ENCODE results near the gene HIGD1B.

Gene HIGD1B

DNA sequence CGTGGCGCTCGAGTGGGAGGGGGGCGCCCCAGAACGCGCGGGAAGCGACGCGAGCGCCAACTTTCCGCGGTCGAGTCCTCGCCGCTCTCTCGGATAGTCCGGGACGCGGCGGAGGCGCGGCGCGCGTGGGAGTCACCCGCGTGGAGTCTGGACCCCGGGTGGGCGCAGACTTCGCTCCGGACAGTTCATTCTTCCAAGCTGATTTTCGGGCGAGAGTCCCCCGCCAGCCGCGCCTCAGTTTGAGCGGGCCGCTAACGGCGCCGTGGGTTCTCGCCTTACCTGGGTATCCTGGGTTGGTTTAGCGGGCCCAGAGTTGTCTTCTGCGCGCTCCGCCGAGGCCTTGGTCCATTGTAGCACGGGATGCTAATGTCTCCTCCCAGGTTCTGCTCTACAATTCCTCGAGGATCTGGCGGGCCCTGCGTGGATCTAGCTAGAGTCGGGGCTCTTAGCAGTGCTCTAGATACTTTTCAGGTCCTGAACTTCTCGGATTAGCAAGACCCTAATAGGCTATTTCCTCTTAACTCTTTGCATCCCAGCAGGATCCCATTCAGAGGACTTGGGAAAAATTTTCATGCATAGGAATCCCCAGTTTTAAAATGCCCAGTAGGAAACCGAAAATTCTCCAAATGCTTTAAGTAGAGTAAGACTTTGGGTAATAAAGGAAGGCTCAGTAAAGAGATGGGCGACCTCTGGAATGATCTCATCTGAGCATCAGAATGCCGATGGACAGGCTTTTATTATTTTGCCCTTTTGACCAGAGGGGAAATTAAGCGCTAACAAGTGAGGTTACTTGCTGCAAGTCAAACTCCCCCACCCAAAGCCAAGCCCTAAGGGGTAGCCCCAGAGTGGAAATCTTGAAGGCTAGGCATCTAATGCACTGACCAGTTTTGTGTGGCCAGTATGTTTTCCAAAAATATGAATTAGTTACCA is 17.1 kb upstream of the HIGD1B start (continued):
- TF ChIP-seq ZNF639 (tag by site-specific recombination; IDR thresholded peaks at IDR 0.05) = no peak; the same call in 1 of the 2 replicates
- TF ChIP-seq, protein P1, sequence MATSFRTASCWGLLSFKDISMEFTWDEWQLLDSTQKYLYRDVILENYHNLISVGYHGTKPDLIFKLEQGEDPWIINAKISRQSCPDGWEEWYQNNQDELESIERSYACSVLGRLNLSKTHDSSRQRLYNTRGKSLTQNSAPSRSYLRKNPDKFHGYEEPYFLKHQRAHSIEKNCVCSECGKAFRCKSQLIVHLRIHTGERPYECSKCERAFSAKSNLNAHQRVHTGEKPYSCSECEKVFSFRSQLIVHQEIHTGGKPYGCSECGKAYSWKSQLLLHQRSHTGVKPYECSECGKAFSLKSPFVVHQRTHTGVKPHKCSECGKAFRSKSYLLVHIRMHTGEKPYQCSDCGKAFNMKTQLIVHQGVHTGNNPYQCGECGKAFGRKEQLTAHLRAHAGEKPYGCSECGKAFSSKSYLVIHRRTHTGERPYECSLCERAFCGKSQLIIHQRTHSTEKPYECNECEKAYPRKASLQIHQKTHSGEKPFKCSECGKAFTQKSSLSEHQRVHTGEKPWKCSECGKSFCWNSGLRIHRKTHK (tag by site-specific recombination; IDR thresholded peaks at IDR 0.05) = no peak
- peak; percentile 52; the same call in 1 of the 2 replicates for TF ChIP-seq SP7 (tag by site-specific recombination; IDR thresholded peaks at IDR 0.05)
- TF ChIP-seq ZNF518A (tag by site-specific recombination; conservative IDR thresholded peaks at IDR 0.05; ENCODE audit: low read depth) = no peak
- TF ChIP-seq ZNF366 (tag by site-specific recombination; conservative IDR thresholded peaks at IDR 0.05) = no peak
- TF ChIP-seq ZNF266 (tag by site-specific recombination; IDR thresholded peaks at IDR 0.05; ENCODE audit: low read depth) = no peak
- no peak for TF ChIP-seq ZXDB (tag by site-specific recombination; IDR thresholded peaks at IDR 0.05)
- TF ChIP-seq, protein P2, sequence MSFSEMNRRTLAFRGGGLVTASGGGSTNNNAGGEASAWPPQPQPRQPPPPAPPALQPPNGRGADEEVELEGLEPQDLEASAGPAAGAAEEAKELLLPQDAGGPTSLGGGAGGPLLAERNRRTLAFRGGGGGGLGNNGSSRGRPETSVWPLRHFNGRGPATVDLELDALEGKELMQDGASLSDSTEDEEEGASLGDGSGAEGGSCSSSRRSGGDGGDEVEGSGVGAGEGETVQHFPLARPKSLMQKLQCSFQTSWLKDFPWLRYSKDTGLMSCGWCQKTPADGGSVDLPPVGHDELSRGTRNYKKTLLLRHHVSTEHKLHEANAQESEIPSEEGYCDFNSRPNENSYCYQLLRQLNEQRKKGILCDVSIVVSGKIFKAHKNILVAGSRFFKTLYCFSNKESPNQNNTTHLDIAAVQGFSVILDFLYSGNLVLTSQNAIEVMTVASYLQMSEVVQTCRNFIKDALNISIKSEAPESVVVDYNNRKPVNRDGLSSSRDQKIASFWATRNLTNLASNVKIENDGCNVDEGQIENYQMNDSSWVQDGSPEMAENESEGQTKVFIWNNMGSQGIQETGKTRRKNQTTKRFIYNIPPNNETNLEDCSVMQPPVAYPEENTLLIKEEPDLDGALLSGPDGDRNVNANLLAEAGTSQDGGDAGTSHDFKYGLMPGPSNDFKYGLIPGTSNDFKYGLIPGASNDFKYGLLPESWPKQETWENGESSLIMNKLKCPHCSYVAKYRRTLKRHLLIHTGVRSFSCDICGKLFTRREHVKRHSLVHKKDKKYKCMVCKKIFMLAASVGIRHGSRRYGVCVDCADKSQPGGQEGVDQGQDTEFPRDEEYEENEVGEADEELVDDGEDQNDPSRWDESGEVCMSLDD (tag by site-specific recombination; IDR thresholded peaks at IDR 0.05) = peak; percentile 71
- no peak for TF ChIP-seq ZNF510 (tag by site-specific recombination; IDR thresholded peaks at IDR 0.05; ENCODE audit: insufficient replicate concordance)
- TF ChIP-seq ZNF521 (tag by site-specific recombination; IDR thresholded peaks at IDR 0.05) = no peak
- TF ChIP-seq ZNF571 (tag by site-specific recombination; IDR thresholded peaks at IDR 0.05) = no peak
- no peak for TF ChIP-seq ZNF558 (tag by site-specific recombination; IDR thresholded peaks at IDR 0.05)
- no peak for TF ChIP-seq BCL11A (tag by site-specific recombination; IDR thresholded peaks at IDR 0.05; ENCODE audit: low read depth)
- no peak for TF ChIP-seq ZNF24 (tag by site-specific recombination; IDR thresholded peaks at IDR 0.05)

DNA sequence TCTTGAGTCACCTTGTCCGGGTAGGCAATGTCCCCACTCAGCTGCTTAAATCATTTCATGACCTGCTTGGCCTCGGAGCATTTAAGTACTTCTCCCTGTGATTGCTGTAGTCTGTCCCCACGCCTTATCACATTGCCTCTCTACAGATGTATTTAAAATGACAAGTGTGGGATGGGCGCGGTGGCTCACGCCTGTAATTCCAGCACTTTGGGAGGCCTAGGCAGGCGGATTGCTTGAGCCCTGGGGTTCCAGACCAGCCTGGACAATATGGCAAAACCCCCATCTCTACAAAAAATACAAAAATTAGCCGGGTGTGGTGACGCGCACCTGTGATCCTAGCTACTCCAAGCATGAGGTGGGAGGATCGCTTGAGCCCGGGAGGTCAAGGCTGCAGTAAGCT is 16.3 kb upstream of the HIGD1B start:
- TF ChIP-seq GLIS1 (tag by site-specific recombination; IDR thresholded peaks at IDR 0.05) = 0 out of 2 replicates have a peak, but pooled peaks have one; percentile 5
- TF ChIP-seq ZNF677 (tag by site-specific recombination; IDR thresholded peaks at IDR 0.05) = no peak
- peak; percentile 38; the same call in 1 of the 2 replicates for TF ChIP-seq ZNF600 (tag by site-specific recombination; IDR thresholded peaks at IDR 0.05)
- TF ChIP-seq EGR2 (tag by site-specific recombination; IDR thresholded peaks at IDR 0.05; ENCODE audit: low read depth) = 0 out of 2 replicates have a peak, but pooled peaks have one; percentile 35
- no peak overlapping the region for H3K27ac ChIP-seq (ENCODE audit: extremely low read depth, low read depth, low read length)
- no peak overlapping the region for H3K4me3 ChIP-seq (ENCODE audit: low read depth, low read length)
- H3K36me3 ChIP-seq (ENCODE audit: control insufficient read depth in 2 of 2, insufficient read depth in 1 of 2, low read length in 2 of 2) = no peaks in the 10 kb centered on the region; a peak in 1 of 3 replicates
- POLR2A ChIA-PET = no interaction called here
- CTCF ChIA-PET = interaction anchor here (0.6 to 3.2 kb wide), 10 partner anchors 8 to 155 kb away, joined by 3 to 40 read pairs (median 4); no protein-coding TSS in a partner anchor
- peaks cover 14% of the 10 kb centered on the region for H3K4me1 ChIP-seq (ENCODE audit: control insufficient read depth, insufficient read depth, low read length)
- no peaks in the 10 kb centered on the region for H3K9me3 ChIP-seq (ENCODE audit: control insufficient read depth, insufficient read depth, low read depth, low read length)
